Measurements from ENCODE around the gene ELFN2.

- TF ChIP-seq, protein P1, sequence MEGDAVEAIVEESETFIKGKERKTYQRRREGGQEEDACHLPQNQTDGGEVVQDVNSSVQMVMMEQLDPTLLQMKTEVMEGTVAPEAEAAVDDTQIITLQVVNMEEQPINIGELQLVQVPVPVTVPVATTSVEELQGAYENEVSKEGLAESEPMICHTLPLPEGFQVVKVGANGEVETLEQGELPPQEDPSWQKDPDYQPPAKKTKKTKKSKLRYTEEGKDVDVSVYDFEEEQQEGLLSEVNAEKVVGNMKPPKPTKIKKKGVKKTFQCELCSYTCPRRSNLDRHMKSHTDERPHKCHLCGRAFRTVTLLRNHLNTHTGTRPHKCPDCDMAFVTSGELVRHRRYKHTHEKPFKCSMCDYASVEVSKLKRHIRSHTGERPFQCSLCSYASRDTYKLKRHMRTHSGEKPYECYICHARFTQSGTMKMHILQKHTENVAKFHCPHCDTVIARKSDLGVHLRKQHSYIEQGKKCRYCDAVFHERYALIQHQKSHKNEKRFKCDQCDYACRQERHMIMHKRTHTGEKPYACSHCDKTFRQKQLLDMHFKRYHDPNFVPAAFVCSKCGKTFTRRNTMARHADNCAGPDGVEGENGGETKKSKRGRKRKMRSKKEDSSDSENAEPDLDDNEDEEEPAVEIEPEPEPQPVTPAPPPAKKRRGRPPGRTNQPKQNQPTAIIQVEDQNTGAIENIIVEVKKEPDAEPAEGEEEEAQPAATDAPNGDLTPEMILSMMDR (IDR thresholded peaks at IDR 0.05; ENCODE audit: low read depth, low read length, poor library complexity, severe bottlenecking) = no peak
- no peak for TF ChIP-seq EZH2phosphoT487 (IDR thresholded peaks at IDR 0.05; ENCODE audit: borderline replicate concordance, low read length)
These were observed 13.6 kb upstream of the ELFN2 start for GRCh38 chr22:37440875-37441274.

Data from DOHH2 (cell line).